Transverse colon (tissue), 4 donors: Measurements from ENCODE around the gene NDUFV2.

Source experiments
- CTCF ChIP-seq, 5 experiments: fragments of 200-600 bp in 3 of 5; fragments of 450-650 bp in 2 of 5; sonication (generic) in 3 of 5; IDR thresholded peaks; 1 replicate in 2 of 5; 2 replicates in 3 of 5; pipeline ENCODE4 v1.5.1; 2016 to 2017; ENCODE audit warnings: antibody characterized with exemption in 5 of 5, inconsistent platforms in 3 of 5, mild to moderate bottlenecking in 2 of 5, moderate library complexity in 1 of 5
- EP300 ChIP-seq: sonication (generic); formaldehyde crosslinking; IDR thresholded peaks from one replicate; pipeline ENCODE4 v1.6.1; 2017; ENCODE audit warnings: antibody characterized with exemption, low read depth
- POLR2A ChIP-seq: fragments of 450-650 bp; IDR thresholded peaks from one replicate; pipeline ENCODE4 v1.6.1; 2016; ENCODE audit warnings: antibody characterized with exemption, mild to moderate bottlenecking, moderate library complexity
- POLR2AphosphoS5 ChIP-seq, 3 donors: sonication (generic); formaldehyde crosslinking; IDR thresholded peaks; one replicate each; pipeline ENCODE4 v1.6.1; 2016; ENCODE audit warnings: antibody characterized with exemption in 3 of 3

DNA sequence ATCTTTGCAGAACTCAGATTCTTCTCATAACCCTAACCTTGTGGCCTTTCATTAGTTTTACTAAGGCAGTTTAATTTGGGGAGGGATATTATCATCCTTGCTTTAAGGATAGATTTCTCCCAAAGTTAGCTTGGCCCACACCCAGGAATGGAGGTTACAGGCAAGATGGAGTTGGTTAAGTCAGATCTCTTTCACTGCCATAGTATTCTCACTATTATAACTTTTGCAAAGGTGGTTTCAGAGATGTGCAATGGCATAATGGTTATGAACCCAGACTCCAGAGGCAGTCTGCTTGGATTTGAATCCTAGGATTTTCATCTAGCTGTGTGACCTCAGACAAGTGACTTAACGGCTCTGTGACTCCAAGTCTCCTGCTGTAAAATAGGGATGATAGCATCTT is 48.7 kb upstream of the NDUFV2 start:
- no peak for TF ChIP-seq POLR2A
- no peak for TF ChIP-seq CTCF (IDR thresholded peaks at IDR 0.05)
- no peak for TF ChIP-seq POLR2AphosphoS5 (IDR thresholded peaks at IDR 0.05)
- TF ChIP-seq EP300 = no peak
